ENCODE measurements around the gene ALDH3B2.
"Not testable (repeated sequence)": the region's sequence is repeated elsewhere in the genome, so short reads cannot be mapped to it uniquely, and the experiment has no call there.

The ALDH3B2 gene

GRCh38 chr11:67682126-67683034 lies 8.0 kb upstream of the ALDH3B2 start:
- not testable (repeated sequence) for DNase-seq

DNA sequence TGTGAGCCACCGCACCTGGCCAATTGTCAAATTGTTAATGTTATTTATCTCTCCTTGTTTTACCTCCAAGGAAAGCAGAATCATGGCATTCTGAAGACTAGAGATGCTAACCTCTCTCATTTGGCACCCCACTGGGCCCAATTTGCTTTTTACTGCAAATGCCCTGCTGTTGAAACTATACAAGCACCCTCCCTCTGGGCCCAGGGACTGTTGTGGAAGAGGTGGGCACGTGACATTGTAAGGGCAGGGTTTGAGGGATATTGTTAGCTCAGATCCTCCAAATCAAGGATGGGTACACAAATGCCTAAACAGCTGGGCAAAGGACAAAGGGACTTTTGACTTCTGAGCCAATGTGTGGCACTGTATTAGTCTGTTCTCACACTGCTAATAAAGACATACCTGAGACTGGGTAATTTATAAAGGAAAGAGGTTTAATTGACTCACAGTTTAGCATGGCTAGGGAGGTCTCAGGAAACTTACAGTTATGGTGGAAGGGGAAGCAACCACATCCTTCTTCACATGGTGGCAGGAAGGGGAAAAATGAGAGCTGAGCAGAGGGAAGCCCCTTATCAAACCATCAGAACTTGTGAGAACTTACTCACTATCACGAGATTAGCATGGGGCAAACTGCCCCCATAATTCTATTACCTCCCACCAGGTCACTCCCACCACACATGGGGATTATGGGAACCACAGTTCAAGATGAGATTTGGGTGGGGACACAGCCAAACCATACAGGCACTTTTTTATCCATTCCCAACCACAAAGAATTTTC lies 6.5 kb upstream of the ALDH3B2 start:
- no peak for DNase-seq

GRCh38 chr11:67675058-67675747 lies 780 bp upstream of the ALDH3B2 start:
- no peak for DNase-seq

- no peak for DNase-seq
Observed at GRCh38 chr11:67673902-67674301, 521 bp downstream of the ALDH3B2 start.

DNA sequence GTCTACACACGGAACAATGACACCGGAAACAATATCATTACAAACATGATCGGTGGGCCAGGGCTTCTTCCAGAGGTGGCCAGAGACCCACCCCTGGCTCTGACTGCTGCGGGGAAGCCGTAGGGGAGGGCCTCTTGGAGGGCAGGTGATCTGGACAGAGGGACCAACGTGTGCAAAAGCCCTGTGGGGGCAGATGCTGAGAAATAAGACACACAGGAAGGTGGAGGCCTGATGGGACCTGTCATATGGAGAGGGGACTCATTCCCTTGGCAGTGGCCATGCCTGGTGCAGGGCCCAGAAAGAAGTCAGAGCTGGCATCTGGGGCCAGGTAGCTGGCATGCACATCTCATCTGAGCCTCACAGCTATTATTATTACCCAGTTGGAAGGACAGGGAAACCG lies 1.1 kb downstream of the ALDH3B2 start:
- DNase-seq: no peak

GRCh38 chr11:67671211-67671520 lies 3.3 kb downstream of the ALDH3B2 start:
- no peak for DNase-seq

DNA sequence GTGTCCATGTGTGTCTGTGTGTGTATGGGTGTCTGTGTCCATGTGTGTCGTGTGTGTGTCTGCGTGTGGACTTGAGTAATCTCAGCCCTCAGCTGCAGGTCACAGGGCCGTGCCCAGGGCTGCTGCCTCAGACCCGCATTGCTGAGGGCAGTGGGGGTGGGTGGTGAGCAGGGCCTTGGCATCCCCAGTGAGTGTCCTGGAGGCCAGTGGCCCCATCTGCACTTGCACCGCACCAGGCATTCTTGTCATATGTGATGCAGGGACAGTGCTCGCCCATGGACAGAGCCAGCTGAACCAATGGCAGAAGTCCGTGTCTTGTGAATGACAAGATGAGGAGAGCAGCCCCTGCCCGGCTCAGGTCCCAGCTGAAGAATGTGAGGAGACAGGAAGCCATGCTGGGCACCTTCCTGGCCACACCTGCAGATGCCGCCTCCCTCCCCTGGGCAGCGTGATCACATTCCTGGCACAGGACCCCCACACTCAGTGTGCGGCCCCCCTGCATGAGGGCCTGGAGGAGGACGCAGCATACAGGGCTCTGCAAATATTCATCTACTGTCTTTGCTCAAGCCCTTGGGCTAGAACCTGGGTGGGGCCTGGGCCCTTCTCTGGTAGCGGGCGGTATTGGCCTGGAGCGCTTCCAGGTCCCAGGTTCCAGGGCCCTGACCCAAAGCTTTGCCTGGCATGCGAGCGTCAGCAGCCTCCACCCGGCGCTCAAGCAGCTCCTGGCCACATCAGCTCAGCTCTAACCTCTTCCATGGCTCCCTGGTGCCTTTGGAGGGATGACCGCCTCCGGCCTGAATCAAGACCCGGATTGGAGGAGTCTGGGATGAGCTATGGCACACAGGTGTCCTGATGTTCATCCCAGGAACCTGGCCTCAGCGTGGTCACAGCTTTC lies 3.9 kb downstream of the ALDH3B2 start:
- DNase-seq: no peak

DNA sequence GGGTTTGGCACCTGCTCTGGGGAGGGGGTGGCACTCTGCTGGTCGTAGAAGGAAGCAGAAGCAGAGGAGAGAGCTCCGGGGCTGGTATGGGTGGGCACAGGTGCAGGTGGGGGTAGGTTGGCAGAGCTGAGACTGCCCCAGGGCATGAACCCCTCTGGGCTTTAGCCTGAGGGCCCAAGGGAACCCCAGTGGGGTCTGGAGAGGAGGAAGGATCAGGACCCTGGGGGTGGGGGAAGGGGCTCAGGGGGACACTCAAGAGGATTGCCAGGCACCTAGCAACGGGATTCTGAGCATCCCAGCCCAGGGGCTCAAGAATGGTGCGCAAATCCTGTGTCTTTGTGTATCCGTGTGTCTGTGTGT lies 6.3 kb downstream of the ALDH3B2 start:
- DNase-seq: no peak

GRCh38 chr11:67667490-67668191 lies 6.8 kb downstream of the ALDH3B2 start:
- DNase-seq: no peak

DNA sequence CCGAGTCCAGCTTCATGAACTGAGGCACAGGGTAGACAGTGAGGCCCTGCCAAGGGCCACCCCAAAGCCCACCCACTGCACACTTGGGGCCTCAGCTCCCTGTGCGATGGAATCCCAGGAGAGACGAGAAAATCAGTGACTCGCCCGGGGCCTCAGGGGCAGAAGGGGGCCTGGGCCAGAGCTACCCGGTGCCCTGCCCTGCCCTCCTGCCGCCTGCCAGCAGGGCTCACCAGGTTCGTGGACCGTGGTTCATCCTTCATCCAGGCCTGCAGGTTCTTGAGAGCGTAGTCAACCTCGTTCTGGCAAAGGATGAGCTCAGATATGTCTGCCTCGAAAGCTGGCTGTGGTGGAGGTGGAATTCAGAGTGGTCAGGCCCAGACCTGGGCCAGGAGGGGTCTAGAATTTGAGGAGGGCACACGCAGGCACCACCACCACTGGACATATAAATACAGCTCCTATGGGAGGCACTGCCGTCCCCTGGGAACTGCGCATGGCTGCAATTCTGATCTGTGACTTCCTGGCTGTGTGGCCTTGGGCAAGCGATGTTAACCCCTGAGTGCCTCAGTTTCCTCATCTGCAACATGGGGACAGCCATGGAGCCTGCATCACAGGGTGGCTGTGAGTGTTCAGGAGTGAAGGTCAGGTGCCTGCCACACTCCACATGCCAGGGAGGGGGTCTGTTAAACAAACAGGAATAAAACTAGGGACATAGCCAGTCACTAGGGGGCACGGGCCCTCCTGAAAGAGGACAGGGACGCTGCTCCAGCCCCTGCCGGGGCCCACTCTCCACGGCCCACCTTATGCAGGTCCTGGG lies 7.5 kb downstream of the ALDH3B2 start:
- no peak for DNase-seq

GRCh38 chr11:67666303-67666645 lies 8.1 kb downstream of the ALDH3B2 start:
- DNase-seq: no peak

- no peak for DNase-seq
Observed at GRCh38 chr11:67665541-67666302, 8.7 kb downstream of the ALDH3B2 start.

GRCh38 chr11:67664696-67665540 lies 9.5 kb downstream of the ALDH3B2 start:
- no peak for DNase-seq

DNA sequence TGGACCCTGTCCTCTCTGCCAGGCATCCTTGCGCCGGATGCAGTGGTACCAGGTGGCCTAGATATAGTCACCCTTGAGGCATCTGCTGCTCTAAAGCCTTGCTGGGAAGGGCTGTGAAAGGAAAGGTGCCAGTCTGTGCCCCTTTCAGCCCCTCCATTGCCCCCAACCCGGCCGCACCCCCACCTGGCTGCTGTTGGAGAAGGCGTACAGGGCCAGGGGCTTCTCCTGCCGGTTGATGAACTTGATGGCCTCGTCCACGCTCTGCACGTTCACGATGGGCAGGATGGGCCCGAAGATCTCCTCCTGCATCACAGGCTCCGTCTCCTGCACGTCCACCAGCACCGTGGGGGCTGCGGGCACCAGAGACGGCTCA lies 10.2 kb downstream of the ALDH3B2 start:
- DNase-seq: no peak

DNA sequence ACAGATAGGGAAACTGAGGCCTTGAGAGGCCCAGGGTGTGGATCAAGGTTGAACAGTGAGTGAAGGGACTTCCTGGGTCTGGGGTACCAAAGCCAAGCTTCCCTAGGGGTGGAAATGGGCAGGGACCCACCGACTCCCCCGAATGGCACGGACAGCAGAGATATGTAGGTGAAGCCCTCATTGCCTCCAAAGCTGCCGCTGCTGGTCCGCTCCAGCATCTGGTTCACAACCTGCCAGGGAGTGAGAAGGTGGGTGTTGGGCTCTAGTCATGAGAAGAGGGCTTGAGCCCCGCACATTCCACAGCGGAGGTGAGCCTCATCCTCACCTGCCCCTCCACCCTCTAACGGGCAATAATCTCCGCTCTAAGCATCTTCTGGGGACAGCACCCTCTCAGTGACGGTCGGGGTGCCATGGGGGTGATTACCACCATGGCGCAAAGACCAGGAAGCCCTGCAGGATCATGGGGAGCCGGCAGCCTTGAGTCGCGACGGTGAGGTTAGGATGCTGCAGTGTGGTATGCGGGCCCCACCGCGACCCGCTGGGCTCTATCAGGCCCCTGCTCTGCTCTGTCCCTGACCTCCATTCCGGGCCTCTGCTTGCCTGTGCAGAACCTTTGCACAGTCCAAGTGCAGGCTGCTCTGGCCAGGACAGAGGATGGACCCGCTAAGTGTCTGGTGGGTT lies 10.8 kb downstream of the ALDH3B2 start:
- DNase-seq: no peak

GRCh38 chr11:67662835-67663531 lies 11.4 kb downstream of the ALDH3B2 start:
- DNase-seq: no peak

- no peak for DNase-seq
Observed at GRCh38 chr11:67662142-67662834, 12.1 kb downstream of the ALDH3B2 start.

DNA sequence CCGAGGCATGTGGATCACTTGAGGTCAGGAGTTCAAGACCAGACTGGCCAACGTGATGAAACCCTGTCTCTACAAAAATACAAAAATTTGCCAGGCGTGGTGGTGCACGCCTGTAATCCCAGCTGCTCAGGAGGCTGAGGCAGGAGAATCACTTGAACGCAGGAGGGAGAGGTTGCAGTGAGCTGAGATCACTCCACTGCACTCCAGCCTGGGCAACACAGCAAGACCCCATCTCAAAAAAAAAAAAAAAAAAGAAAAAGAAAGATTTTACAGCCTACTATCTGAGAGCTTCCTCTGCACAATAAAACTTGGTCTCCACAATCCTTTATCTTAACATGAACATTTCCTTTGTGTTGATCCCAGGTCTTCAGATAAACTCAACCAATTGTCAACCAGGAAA lies 13.7 kb downstream of the ALDH3B2 start:
- DNase-seq: not testable (repeated sequence)

Measured in activated naive CD4-positive, alpha-beta T cell treated with Interleukin-2 at 50 U/mL for 16 hours (primary cell).